Measurements from ENCODE around the gene PLA2G12A.
A peak's percentile ranks its signal among the peaks of the same experiment; 100 is the strongest.

The PLA2G12A gene

DNA sequence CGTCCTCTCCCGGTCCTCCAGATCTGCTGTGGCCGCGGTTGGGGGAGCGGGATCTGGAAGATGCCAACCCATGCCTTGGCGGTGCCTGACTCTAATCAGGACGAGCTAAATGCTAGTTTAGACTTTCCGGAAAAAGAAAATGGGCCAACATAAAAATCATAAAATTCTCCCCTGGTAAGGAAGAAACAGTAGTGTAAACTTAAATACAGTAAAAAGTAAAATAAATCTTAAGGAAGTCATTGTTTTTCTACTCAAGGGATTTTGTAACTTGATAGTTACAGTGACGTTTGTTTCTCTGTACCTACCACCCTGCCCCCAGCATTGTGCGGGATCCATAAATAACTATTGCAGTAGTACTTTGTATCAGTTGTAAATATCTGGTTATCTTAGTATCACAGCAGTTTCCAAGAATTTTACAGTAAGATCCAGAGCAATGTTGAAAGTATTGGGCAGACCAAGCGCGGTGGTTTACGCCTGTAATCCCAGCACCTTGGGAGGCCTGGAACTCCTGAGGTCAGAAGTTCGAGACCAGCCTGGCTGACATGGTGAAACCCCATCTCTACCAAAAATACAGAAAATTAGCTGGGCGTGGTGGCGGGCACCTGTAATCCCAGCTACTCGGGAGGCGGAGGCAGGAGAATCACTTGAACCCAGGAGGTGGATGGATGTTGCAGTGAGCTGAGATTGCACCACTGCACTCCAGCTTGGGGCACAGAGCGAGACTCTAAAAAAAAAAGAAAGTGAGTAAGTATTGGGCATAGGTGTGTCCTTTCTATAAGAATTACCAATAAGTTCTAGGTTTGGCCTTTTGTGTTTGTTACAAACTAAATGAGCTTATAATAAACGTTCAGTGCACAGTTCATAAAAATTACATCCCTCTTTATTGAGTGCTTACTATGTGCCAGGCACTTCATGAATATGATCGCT is 1.0 kb upstream of the PLA2G12A start:
- TF ChIP-seq ZNF514 (tag by site-specific recombination; IDR thresholded peaks at IDR 0.05): no peak
- peak; percentile 89 for TF ChIP-seq ZNF600 (tag by site-specific recombination; IDR thresholded peaks at IDR 0.05)
- TF ChIP-seq ZNF394 (tag by site-specific recombination; IDR thresholded peaks at IDR 0.05; ENCODE audit: borderline replicate concordance): no peak
- TF ChIP-seq ZNF335 (tag by site-specific recombination; conservative IDR thresholded peaks at IDR 0.05): peak; percentile 92
- TF ChIP-seq ZEB2 (tag by site-specific recombination; IDR thresholded peaks at IDR 0.05): 0 out of 2 replicates have a peak, but pooled peaks have one; percentile 20
- TF ChIP-seq IKZF3 (tag by site-specific recombination; IDR thresholded peaks at IDR 0.05): 0 out of 2 replicates have a peak, but pooled peaks have one; percentile 39
- TF ChIP-seq KLF9 (tag by site-specific recombination; IDR thresholded peaks at IDR 0.05; ENCODE audit: low read depth): no peak
- TF ChIP-seq GLIS2 (tag by site-specific recombination; IDR thresholded peaks at IDR 0.05): no peak
- TF ChIP-seq, protein P1, sequence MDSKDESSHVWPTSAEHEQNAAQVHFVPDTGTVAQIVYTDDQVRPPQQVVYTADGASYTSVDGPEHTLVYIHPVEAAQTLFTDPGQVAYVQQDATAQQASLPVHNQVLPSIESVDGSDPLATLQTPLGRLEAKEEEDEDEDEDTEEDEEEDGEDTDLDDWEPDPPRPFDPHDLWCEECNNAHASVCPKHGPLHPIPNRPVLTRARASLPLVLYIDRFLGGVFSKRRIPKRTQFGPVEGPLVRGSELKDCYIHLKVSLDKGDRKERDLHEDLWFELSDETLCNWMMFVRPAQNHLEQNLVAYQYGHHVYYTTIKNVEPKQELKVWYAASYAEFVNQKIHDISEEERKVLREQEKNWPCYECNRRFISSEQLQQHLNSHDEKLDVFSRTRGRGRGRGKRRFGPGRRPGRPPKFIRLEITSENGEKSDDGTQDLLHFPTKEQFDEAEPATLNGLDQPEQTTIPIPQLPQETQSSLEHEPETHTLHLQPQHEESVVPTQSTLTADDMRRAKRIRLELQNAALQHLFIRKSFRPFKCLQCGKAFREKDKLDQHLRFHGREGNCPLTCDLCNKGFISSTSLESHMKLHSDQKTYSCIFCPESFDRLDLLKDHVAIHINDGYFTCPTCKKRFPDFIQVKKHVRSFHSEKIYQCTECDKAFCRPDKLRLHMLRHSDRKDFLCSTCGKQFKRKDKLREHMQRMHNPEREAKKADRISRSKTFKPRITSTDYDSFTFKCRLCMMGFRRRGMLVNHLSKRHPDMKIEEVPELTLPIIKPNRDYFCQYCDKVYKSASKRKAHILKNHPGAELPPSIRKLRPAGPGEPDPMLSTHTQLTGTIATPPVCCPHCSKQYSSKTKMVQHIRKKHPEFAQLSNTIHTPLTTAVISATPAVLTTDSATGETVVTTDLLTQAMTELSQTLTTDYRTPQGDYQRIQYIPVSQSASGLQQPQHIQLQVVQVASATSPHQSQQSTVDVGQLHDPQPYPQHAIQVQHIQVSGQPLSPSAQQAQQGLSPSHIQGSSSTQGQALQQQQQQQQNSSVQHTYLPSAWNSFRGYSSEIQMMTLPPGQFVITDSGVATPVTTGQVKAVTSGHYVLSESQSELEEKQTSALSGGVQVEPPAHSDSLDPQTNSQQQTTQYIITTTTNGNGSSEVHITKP (tag by site-specific recombination; IDR thresholded peaks at IDR 0.05): peak; percentile 80
- TF ChIP-seq, protein P2, sequence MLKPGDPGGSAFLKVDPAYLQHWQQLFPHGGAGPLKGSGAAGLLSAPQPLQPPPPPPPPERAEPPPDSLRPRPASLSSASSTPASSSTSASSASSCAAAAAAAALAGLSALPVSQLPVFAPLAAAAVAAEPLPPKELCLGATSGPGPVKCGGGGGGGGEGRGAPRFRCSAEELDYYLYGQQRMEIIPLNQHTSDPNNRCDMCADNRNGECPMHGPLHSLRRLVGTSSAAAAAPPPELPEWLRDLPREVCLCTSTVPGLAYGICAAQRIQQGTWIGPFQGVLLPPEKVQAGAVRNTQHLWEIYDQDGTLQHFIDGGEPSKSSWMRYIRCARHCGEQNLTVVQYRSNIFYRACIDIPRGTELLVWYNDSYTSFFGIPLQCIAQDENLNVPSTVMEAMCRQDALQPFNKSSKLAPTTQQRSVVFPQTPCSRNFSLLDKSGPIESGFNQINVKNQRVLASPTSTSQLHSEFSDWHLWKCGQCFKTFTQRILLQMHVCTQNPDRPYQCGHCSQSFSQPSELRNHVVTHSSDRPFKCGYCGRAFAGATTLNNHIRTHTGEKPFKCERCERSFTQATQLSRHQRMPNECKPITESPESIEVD (tag by site-specific recombination; IDR thresholded peaks at IDR 0.05): peak; percentile 32; the same call in 1 of the 2 replicates
- Histone ChIP-seq H3K4me3 (ENCODE audit: low read depth, low read length) (peak overlapping the region; percentile 57), H3K36me3 (ENCODE audit: control insufficient read depth in 2 of 2, insufficient read depth in 1 of 2, low read length in 2 of 2) (peaks cover 0 to 7% of the 10 kb centered on the region in 2 experiments; a peak in 1 of 3 replicates), H3K9me3 (ENCODE audit: control insufficient read depth, insufficient read depth, low read depth, low read length) (no peaks in the 10 kb centered on the region), H3K27ac (ENCODE audit: extremely low read depth, low read depth, low read length) (no peak overlapping the region; the same call in 1 of the 2 replicates), H3K4me1 (ENCODE audit: control insufficient read depth, insufficient read depth, low read length) (no peaks in the 10 kb centered on the region)
- ChIA-PET CTCF (interaction anchor here (0.5 kb wide), 1 partner anchor 31 kb away, joined by 5 read pairs; no protein-coding TSS in a partner anchor), POLR2A (interaction anchor here (0.6 to 1.5 kb wide), 2 partner anchors 27 to 84 kb away, joined by 3 to 6 read pairs; partner anchors contain the start of gene CASP6)

DNA sequence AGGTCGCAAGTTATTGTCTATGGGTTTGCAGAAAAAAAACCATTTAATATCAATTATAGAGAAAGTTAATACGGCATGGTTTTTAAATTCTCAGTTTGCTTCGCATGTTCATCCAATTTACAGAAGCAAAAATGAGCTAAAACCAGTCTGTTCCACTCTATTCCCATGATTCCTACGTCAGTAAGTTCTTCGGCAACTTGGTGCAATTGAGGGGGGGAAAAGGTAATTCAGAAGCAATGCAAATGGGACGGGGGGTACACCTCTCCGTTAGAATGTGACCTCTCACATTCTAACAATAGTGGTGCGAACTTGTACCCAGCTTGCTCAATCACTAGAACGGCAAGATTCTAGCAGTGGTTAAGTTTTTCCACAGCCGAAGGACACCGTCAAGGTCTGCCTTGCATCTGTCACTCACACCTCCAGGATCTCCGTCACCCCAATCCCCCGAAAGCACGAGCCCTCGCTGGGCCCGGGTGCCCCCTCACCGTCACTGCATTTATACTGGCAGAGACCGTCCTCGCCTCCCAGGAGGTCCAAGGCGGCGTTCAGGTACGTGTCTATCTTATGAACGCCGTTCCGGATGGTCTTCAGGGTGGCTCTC is 653 bp downstream of the PLA2G12A start:
- Histone ChIP-seq H3K4me3 (ENCODE audit: low read depth, low read length) (peak overlapping the region; percentile 88), H3K36me3 (ENCODE audit: control insufficient read depth in 2 of 2, insufficient read depth in 1 of 2, low read length in 2 of 2) (peaks cover 0 to 13% of the 10 kb centered on the region in 2 experiments; a peak in 1 of 3 replicates), H3K27ac (ENCODE audit: extremely low read depth, low read depth, low read length) (peak overlapping the region; percentile 59; the same call in 1 of the 2 replicates), H3K4me1 (ENCODE audit: control insufficient read depth, insufficient read depth, low read length) (no peaks in the 10 kb centered on the region), H3K9me3 (ENCODE audit: control insufficient read depth, insufficient read depth, low read depth, low read length) (no peaks in the 10 kb centered on the region)
- POLR2A ChIA-PET: interaction anchor here (1.0 to 1.5 kb wide), 2 partner anchors 26 to 169 kb away, joined by 4 to 6 read pairs; partner anchors contain the start of genes CASP6 and MCUB
- CTCF ChIA-PET: interaction anchor here (0.7 kb wide), 1 partner anchor 41 kb away, joined by 4 read pairs; no protein-coding TSS in a partner anchor
- TF ChIP-seq, protein P3, sequence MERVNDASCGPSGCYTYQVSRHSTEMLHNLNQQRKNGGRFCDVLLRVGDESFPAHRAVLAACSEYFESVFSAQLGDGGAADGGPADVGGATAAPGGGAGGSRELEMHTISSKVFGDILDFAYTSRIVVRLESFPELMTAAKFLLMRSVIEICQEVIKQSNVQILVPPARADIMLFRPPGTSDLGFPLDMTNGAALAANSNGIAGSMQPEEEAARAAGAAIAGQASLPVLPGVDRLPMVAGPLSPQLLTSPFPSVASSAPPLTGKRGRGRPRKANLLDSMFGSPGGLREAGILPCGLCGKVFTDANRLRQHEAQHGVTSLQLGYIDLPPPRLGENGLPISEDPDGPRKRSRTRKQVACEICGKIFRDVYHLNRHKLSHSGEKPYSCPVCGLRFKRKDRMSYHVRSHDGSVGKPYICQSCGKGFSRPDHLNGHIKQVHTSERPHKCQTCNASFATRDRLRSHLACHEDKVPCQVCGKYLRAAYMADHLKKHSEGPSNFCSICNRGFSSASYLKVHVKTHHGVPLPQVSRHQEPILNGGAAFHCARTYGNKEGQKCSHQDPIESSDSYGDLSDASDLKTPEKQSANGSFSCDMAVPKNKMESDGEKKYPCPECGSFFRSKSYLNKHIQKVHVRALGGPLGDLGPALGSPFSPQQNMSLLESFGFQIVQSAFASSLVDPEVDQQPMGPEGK (tag by site-specific recombination; IDR thresholded peaks at IDR 0.05): peak; percentile 45; the same call in 1 of the 2 replicates
- TF ChIP-seq ZNF335 (tag by site-specific recombination; conservative IDR thresholded peaks at IDR 0.05): peak; percentile 37
- TF ChIP-seq ZNF394 (tag by site-specific recombination; IDR thresholded peaks at IDR 0.05; ENCODE audit: borderline replicate concordance): no peak
- TF ChIP-seq MYNN (tag by site-specific recombination; IDR thresholded peaks at IDR 0.05; ENCODE audit: borderline replicate concordance): no peak
- no peak for TF ChIP-seq ZNF792 (tag by site-specific recombination; IDR thresholded peaks at IDR 0.05)
- 0 out of 2 replicates have a peak, but pooled peaks have one; percentile 2 for TF ChIP-seq SP2 (tag by site-specific recombination; IDR thresholded peaks at IDR 0.05)
- peak; percentile 58; the same call in 1 of the 2 replicates for TF ChIP-seq ZBTB20 (tag by site-specific recombination; IDR thresholded peaks at IDR 0.05)
- TF ChIP-seq, protein P1 (tag by site-specific recombination; IDR thresholded peaks at IDR 0.05): peak; percentile 86
- peak; percentile 40; the same call in 1 of the 2 replicates for TF ChIP-seq ZBTB17 (tag by site-specific recombination; IDR thresholded peaks at IDR 0.05)
- TF ChIP-seq, protein P4, sequence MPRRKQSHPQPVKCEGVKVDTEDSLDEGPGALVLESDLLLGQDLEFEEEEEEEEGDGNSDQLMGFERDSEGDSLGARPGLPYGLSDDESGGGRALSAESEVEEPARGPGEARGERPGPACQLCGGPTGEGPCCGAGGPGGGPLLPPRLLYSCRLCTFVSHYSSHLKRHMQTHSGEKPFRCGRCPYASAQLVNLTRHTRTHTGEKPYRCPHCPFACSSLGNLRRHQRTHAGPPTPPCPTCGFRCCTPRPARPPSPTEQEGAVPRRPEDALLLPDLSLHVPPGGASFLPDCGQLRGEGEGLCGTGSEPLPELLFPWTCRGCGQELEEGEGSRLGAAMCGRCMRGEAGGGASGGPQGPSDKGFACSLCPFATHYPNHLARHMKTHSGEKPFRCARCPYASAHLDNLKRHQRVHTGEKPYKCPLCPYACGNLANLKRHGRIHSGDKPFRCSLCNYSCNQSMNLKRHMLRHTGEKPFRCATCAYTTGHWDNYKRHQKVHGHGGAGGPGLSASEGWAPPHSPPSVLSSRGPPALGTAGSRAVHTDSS (tag by site-specific recombination; IDR thresholded peaks at IDR 0.05): no peak

All from HEK293 (cell line).